Epidermal melanocyte (primary cell): ENCODE measurements around the gene SHLD2.
"Not testable (repeated sequence)": the region's sequence is repeated elsewhere in the genome, so short reads cannot be mapped to it uniquely, and the experiment has no call there.

Experiments
- DNase-seq: peaks from one replicate; pipeline ENCODE4 v3.0.0; 2011; ENCODE audit warnings: low spot score; ENCODE audit not compliant: insufficient read length

SHLD2 gene

DNA sequence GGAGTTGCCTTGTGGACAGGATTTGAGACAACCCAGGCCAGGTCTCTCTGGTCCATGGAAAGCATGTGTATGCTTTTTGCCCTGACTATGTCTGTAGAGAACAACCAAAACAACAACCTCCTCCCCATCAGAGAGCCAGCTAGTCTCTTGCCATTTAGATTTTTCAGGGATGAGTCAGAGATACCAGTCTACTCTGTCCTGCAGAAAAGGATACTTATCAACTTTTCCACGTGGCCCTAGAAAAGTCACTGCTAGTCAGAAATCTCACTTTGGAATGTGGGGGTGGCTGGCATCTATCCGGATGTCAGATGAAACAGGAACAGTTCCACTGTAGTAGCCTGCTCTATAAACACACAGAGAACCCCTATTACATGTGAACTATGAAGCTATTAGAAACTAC lies 116.8 kb downstream of the SHLD2 start:
- DNase-seq = not testable (repeated sequence)

GRCh38 chr10:87213150-87213765 lies 118.3 kb downstream of the SHLD2 start:
- not testable (repeated sequence) for DNase-seq

DNA sequence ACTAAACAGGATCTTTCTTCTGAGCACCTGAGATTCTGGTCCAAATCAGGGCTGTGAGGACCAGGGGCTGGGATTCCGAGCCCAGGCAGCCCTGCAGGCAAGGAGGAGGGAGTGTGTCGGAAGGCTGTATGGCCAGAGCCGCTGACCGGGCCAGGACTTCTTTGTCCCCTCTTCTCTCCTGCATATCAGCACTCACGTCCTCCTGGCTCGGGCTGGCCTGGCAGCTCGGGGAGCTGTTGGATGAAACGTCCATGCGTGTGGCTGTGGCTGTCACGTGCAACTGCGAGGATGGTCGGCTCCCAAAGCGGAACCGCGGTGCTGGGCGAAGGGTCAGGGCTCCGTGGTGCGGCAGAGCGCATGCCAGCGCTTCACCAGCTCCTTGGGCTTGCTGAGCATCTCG lies 118.8 kb downstream of the SHLD2 start:
- DNase-seq = not testable (repeated sequence)

GRCh38 chr10:87216120-87216519 lies 121.1 kb downstream of the SHLD2 start:
- not testable (repeated sequence) for DNase-seq

DNA sequence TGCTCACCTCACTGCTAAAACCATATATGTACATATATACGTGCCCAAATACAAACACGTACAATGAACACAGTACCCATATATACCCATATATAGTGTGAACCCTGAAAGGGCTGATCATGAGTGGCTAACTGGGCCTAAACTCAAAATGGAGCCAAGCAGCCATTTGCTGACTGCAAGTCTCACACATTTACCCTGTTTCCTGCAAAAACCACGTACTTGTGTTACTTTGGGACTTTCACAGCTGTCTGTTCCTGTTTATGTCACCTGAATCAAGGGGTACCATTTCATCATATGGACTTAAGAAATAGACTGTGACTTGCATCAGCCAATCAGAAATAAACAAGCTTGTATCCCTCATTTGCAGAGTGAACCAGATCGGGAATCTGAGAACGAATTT lies 124.4 kb downstream of the SHLD2 start:
- not testable (repeated sequence) for DNase-seq

DNA sequence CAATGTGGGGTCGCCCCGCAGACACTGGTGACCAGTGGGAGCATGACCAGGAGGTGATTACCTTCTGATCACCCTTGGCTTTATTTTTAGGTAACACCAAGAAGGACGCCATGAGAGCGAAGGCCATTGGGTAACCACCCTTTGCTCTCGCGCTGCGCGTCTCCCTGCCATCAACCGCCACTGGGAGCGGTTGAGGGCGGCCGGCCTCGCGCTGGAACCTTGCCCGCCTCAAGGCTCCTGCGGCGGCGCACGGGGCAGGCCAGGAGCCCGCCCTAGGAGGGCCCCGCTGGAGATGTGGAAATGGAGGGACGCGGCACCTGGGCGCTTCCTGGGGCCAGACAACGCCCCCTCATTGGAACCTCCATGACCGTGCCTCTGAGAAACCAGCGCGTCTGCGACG lies 127.8 kb downstream of the SHLD2 start:
- DNase-seq = not testable (repeated sequence)

GRCh38 chr10:87225148-87225547 lies 130.1 kb downstream of the SHLD2 start, which contains the start of gene NUTM2A:
NUTM2A (plus strand) TSS chr10:87225448; CDS start chr10:87225831, 383 bp downstream.
- not testable (repeated sequence) for DNase-seq

DNA sequence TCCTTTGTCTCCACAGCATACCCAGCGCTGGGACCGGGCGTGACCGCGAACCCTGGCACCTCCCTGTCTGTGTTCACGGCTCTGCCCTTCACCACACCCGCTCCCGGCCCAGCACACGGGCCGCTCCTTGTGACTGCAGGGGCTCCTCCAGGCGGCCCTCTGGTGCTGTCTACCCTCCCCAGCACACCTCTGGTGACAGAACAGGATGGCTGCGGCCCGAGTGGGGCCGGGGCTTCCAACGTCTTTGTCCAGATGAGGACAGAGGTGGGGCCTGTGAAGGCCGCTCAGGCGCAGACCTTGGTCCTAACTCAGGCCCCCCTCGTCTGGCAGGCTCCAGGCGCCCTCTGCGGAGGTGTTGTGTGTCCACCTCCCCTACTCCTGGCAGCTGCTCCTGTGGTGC lies 133.2 kb downstream of the SHLD2 start:
- not testable (repeated sequence) for DNase-seq

- DNase-seq = not testable (repeated sequence)
Measured at GRCh38 chr10:87229211-87229610, 134.2 kb downstream of the SHLD2 start.

GRCh38 chr10:87234854-87235253 lies 139.8 kb downstream of the SHLD2 start:
- not testable (repeated sequence) for DNase-seq

GRCh38 chr10:87237244-87237643 lies 142.2 kb downstream of the SHLD2 start:
- DNase-seq = not testable (repeated sequence)

GRCh38 chr10:87239346-87239808 lies 144.4 kb downstream of the SHLD2 start:
- DNase-seq = not testable (repeated sequence)
